ENCODE measurements around the gene ASIC2. TPM values are rescaled to one million over a fixed set of nuclear protein-coding genes. Genes with fewer than 3 reads are reported as not detected.

Gene ASIC2
- total RNA-seq, 1 experiment from 2014 or later: not detected

DNA sequence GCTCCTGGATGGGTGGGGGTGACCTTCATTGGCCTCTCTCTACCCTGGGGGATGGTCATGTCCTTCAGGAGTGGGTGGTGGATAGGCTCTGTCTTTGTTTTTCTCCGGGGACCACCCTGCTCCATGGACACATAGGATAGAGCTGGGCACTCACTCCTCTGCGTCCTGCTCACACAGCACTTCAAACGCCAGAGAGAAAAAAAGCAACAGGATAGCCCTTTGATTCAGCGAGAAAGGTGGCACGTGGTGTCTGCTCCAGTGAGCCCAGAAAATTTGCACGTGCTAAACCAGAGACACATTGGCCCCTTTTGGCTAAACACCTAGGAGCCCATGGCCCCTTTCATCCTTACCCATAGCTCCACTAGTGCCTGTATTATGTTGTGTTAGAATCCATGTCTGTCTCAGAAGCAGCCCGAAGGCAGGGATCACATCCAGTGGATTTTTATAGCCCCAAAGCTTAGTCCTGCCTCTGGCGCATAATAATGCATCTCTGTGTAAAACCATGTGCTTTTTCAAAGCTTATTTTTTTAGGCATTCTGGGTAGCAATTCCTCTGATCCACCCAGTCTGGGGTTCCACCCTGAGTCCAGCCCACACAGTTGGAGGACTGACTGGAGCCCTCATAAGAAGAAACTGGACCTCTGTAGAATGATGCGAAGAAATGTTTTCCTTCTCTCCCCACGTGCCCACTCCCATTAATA lies 90.1 kb downstream of the ASIC2 start:
- H2AFZ ChIP-seq (ENCODE audit: low read depth, low read length, poor library complexity, severe bottlenecking): no peak overlapping the region
- TF ChIP-seq MAX (IDR thresholded peaks at IDR 0.05) (no peak), YY1 (IDR thresholded peaks at IDR 0.05; ENCODE audit: extremely low read depth, insufficient replicate concordance, low read depth, low read length) (no peak), FOSL1 (IDR thresholded peaks at IDR 0.05; ENCODE audit: low read depth) (no peak), CTCF (IDR thresholded peaks at IDR 0.05 in 2 of 3, conservative IDR thresholded peaks at IDR 0.05 in 1 of 3; ENCODE audit: borderline replicate concordance in 1 of 3, insufficient read depth in 1 of 3, low read depth in 2 of 3, low read length in 2 of 3) (no peak), TCF7L2 (IDR thresholded peaks at IDR 0.05; ENCODE audit: borderline replicate concordance, extremely low read depth, insufficient read depth, insufficient read length) (no peak), CBX3 (IDR thresholded peaks at IDR 0.05; ENCODE audit: low read depth) (no peak), ELF1 (IDR thresholded peaks at IDR 0.05; ENCODE audit: borderline replicate concordance, low read depth) (no peak)
- TF ChIP-seq, protein P1, sequence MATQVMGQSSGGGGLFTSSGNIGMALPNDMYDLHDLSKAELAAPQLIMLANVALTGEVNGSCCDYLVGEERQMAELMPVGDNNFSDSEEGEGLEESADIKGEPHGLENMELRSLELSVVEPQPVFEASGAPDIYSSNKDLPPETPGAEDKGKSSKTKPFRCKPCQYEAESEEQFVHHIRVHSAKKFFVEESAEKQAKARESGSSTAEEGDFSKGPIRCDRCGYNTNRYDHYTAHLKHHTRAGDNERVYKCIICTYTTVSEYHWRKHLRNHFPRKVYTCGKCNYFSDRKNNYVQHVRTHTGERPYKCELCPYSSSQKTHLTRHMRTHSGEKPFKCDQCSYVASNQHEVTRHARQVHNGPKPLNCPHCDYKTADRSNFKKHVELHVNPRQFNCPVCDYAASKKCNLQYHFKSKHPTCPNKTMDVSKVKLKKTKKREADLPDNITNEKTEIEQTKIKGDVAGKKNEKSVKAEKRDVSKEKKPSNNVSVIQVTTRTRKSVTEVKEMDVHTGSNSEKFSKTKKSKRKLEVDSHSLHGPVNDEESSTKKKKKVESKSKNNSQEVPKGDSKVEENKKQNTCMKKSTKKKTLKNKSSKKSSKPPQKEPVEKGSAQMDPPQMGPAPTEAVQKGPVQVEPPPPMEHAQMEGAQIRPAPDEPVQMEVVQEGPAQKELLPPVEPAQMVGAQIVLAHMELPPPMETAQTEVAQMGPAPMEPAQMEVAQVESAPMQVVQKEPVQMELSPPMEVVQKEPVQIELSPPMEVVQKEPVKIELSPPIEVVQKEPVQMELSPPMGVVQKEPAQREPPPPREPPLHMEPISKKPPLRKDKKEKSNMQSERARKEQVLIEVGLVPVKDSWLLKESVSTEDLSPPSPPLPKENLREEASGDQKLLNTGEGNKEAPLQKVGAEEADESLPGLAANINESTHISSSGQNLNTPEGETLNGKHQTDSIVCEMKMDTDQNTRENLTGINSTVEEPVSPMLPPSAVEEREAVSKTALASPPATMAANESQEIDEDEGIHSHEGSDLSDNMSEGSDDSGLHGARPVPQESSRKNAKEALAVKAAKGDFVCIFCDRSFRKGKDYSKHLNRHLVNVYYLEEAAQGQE (IDR thresholded peaks at IDR 0.05; ENCODE audit: low read depth): no peak
- no peak overlapping the region for H3K9ac ChIP-seq (ENCODE audit: low read length)
- ChIA-PET POLR2A (no interaction called here), CTCF (no interaction called here), RAD21 (ENCODE audit: low non-redundant PET in 1 of 2, low total read pairs in 2 of 2, uncharacterized antibody in 2 of 2, unreplicated experiment in 2 of 2) (no interaction called here)
- no peak overlapping the region for H3K4me2 ChIP-seq (ENCODE audit: low read length)
- ATAC-seq (no peak), DNase-seq (ENCODE audit: low read depth, low spot score) (no peak)
- H4K20me1 ChIP-seq (ENCODE audit: insufficient read depth): no peaks in the 10 kb centered on the region
- no peak overlapping the region for H3K27ac ChIP-seq (ENCODE audit: low read depth, low read length)
- BruUV-seq (replicated peaks): no TSS peak
- no peak overlapping the region for H3K4me3 ChIP-seq (replicated peaks in 1 of 2; ENCODE audit: low read depth in 1 of 2, low read length in 2 of 2)
- H3K79me2 ChIP-seq (ENCODE audit: insufficient read depth, low read length): no peaks in the 10 kb centered on the region
- intact Hi-C loops (cut with micrococcal nuclease): no loop called here
- peaks cover 20% of the 10 kb centered on the region; the same call in 1 of the 2 replicates for H3K27me3 ChIP-seq (ENCODE audit: insufficient read depth, low read length)
- no peaks in the 10 kb centered on the region for H3K36me3 ChIP-seq (ENCODE audit: control insufficient read depth in 1 of 2, insufficient read depth in 2 of 2, low read length in 2 of 2)
- H3K9me3 ChIP-seq (ENCODE audit: control insufficient read depth in 1 of 2, insufficient read depth in 1 of 2, low read depth in 1 of 2, low read length in 2 of 2): no peaks in the 10 kb centered on the region
- no peaks in the 10 kb centered on the region for H3K9me2 ChIP-seq (ENCODE audit: insufficient read depth)
- no peaks in the 10 kb centered on the region for H3K4me1 ChIP-seq (ENCODE audit: control insufficient read depth in 1 of 2, insufficient read depth in 2 of 2, low read length in 2 of 2)
